ENCODE data around the gene SERTAD2.

SERTAD2 gene

DNA sequence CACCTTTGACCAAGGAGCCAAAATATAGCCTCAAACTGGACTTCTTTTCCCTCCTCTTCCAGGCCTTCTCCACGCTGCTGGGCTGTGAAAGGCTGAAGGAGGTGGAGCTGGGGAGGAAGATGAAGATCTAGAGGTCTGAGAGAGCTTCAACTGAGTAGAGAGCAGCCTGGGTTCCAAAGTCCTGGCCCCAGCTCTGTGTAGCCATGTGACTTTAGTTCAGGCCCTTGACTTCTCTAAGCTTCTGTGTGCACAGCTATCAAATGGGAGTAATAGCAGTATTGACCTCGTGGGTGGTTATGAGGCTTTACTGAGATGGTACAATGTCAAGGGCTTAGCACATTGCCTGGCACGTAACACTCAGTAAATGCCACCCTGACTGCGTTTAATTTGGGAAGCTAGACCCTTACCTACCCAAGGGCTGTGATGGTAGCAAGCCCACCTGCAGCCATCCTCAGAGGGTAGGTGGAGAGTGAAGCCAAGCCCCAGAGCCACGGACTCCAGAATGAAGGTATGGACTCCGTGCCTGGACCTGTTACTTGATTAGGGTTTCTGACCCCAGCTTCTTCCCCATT lies 38.4 kb downstream of the SERTAD2 start:
- no peak for DNase-seq (ENCODE audit: low read depth, low spot score)
- POLR2A ChIA-PET: no interaction called here
- CTCF ChIA-PET: interaction anchor here (1.0 to 2.2 kb wide), 5 partner anchors 10 to 257 kb away, joined by 3 to 8 read pairs (median 5); no protein-coding TSS in a partner anchor
- H3K4me3 ChIP-seq (ENCODE audit: low read depth, low read length): no peak overlapping the region
- TF ChIP-seq, protein P1, sequence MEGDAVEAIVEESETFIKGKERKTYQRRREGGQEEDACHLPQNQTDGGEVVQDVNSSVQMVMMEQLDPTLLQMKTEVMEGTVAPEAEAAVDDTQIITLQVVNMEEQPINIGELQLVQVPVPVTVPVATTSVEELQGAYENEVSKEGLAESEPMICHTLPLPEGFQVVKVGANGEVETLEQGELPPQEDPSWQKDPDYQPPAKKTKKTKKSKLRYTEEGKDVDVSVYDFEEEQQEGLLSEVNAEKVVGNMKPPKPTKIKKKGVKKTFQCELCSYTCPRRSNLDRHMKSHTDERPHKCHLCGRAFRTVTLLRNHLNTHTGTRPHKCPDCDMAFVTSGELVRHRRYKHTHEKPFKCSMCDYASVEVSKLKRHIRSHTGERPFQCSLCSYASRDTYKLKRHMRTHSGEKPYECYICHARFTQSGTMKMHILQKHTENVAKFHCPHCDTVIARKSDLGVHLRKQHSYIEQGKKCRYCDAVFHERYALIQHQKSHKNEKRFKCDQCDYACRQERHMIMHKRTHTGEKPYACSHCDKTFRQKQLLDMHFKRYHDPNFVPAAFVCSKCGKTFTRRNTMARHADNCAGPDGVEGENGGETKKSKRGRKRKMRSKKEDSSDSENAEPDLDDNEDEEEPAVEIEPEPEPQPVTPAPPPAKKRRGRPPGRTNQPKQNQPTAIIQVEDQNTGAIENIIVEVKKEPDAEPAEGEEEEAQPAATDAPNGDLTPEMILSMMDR (IDR thresholded peaks at IDR 0.05; ENCODE audit: insufficient read depth, low read length, missing control alignments): no peak

DNA sequence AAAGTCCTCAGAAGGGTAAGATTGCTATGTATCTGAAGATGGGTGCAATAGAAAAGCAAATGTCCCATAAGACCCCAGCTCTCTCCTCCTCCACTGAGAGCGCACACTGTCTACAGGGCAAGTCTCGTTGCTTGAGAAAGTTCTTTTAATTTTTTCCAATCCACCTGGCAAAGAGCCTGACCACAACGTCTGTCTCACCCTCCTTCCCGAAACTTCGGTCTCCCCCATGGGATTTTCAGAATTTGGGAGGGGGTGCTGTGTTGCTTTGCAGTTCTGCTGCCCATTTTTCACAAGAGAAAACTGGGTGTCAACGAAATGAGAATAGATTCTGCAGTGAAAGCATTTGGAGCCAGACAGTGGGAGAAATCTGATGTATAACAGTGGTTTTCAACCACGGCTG lies 40.4 kb downstream of the SERTAD2 start:
- TF ChIP-seq, protein P1 (IDR thresholded peaks at IDR 0.05; ENCODE audit: insufficient read depth, low read length, missing control alignments): no peak
- POLR2A ChIA-PET: no interaction called here

DNA sequence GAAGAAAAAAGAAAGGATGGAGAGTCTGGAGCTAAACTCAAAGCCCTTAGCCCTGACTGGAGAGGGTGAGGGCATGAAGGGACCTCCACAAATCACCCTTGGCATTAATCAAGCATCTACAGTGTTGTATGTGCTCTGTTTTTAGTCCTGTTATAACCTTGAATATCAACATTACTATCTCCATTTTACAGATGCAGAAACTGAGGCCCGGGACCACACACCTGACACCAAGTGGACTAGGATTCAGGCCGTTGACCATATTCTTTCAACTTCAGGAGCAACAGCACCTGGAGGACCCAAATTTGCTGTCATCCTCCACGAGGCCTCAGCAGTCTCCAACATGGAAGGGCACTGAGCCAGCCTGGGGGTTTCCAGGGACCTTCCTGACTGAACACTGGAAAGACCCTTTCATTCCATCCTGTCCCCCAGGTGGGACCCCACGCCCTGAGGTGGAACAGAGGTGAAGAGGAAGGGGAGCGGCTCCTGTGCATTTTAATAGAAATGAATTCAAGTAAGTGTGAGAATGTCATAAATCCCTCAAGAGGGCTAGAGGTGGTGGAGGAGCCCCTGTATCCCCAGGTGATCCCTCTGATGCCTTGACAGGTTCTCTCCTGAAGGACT lies 41.0 kb downstream of the SERTAD2 start:
- POLR2A ChIA-PET: no interaction called here

More for the DNA sequence above, 40.4 kb downstream of the SERTAD2 start:
- CTCF ChIA-PET: interaction anchor here (1.3 to 1.5 kb wide), 2 partner anchors 8 to 254 kb away, joined by 3 to 5 read pairs; no protein-coding TSS in a partner anchor
- H3K4me3 ChIP-seq (ENCODE audit: low read depth, low read length): no peak overlapping the region
- no peak for DNase-seq (ENCODE audit: low read depth, low spot score)

DNA sequence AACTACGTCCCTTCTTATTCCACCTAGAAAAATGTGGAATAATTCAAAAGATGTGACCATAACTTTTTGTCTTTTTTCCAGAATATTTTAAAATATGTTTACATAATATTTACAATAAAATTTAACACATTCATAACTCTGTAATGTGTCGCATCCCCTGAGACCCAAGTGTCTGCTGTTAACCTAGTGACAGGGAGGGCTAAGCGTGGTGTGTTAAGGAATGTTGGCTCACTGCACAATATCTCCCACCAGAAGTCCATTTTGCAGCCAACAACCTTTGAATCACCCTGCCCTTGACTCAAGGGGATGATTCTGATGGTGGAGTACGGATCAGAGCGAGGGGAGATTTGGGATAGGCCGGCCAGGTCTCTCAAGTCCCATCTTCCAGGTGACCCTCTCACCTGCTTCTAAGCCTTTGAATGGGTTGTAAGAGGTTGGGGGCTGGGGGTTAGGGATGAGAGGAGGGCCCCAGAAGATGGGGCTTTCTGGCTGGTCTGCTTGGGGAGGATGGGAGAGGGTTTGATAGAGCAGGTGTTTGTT lies 43.3 kb downstream of the SERTAD2 start:
- CTCF ChIA-PET: interaction anchor here (1.0 to 4.4 kb wide), 4 partner anchors 8 to 13 kb away, joined by 3 to 29 read pairs (median 11); no protein-coding TSS in a partner anchor
- DNase-seq (ENCODE audit: low read depth, low spot score): no peak
- POLR2A ChIA-PET: no interaction called here
- TF ChIP-seq, protein P1 (IDR thresholded peaks at IDR 0.05; ENCODE audit: insufficient read depth, low read length, missing control alignments): no peak
- no peak overlapping the region for H3K4me3 ChIP-seq (ENCODE audit: low read depth, low read length)

More for the DNA sequence above, 41.0 kb downstream of the SERTAD2 start:
- CTCF ChIA-PET: no interaction called here
- TF ChIP-seq, protein P1 (IDR thresholded peaks at IDR 0.05; ENCODE audit: insufficient read depth, low read length, missing control alignments): no peak
- H3K4me3 ChIP-seq (ENCODE audit: low read depth, low read length): no peak overlapping the region
- DNase-seq (ENCODE audit: low read depth, low spot score): no peak

DNA sequence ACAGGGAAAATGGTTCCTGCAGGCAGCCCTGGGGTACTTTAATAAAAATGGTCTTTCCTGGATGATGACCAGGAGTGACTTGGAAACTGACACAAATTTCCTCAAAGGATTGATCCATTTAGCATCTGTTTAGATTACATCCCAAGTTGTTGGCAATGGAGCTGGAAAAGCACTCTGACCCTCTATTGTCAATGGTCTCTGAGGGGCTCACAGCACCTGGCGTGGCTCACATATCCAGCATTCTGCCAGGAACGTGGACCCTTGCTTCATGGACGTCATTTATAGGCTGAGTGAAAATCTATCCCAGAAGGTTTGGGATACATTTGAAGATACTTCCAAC lies 43.8 kb downstream of the SERTAD2 start:
- no peak overlapping the region for H3K4me3 ChIP-seq (ENCODE audit: low read depth, low read length)
- POLR2A ChIA-PET: no interaction called here
- TF ChIP-seq, protein P1 (IDR thresholded peaks at IDR 0.05; ENCODE audit: insufficient read depth, low read length, missing control alignments): no peak
- CTCF ChIA-PET: interaction anchor here (1.2 to 4.4 kb wide), 4 partner anchors 8 to 13 kb away, joined by 3 to 29 read pairs (median 12); no protein-coding TSS in a partner anchor
- no peak for DNase-seq (ENCODE audit: low read depth, low spot score)

DNA sequence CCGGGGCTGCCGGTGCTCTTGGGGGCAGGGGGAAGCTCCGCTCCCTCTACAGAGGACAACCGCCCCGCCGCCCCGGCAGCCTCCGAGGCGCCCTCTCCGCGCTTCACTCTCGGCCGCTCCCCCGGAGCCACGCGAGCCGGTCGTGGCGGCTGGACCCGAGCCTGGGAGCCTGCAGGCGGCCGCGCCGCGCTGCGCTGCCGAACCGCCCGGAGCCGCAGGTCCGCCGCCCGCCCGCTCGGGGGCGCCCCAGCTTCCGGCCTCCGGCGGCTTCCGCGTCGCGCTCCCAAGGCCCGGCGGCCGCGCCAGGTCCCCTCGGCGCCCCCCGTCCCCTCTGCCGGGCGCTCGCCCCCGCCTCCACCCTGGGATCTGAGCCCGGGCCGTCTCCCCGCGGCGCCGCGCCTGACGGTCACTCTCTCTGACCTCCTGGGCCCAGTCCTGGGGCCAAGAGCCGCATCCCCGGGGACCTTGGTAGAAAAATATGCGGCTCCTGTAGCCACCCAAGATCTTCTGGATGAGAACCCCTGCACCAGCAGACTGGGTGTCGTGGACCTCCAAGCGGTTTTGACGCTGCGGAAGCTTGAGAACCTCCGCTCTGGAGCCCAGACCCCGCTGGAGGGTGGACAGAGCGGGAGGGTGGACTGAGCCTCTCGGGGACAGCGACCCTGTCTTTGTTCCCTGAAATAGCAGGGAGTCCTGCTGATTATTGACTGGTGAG lies 44.3 kb downstream of the SERTAD2 start:
- ChIA-PET CTCF (interaction anchor here (0.8 to 4.4 kb wide), 7 partner anchors 9 to 258 kb away, joined by 3 to 29 read pairs (median 3); no protein-coding TSS in a partner anchor), POLR2A (no interaction called here)
- no peak overlapping the region; the same call in 1 of the 2 replicates for H3K4me3 ChIP-seq (ENCODE audit: low read depth, low read length)
- DNase-seq (ENCODE audit: low read depth, low spot score): no peak
- TF ChIP-seq, protein P1 (IDR thresholded peaks at IDR 0.05; ENCODE audit: insufficient read depth, low read length, missing control alignments): peak; percentile 14
